Karpas-422 (cell line): ENCODE data around the gene ADAMTSL2. TPM values are rescaled to one million over a fixed set of nuclear protein-coding genes. Genes with fewer than 3 reads are reported as not detected.

ENCODE experiments used
- DNase-seq: peaks from one replicate; pipeline ENCODE4 v3.0.0-alpha.2; 2015
- H2AFZ ChIP-seq: fragments of 200-600 bp; sonication (generic); 2 replicates; pipeline ENCODE4 v1.6.1; 2014; ENCODE audit warnings: antibody characterized with exemption, low read length, mixed read lengths
- H3K27ac ChIP-seq: fragments of 200-600 bp; sonication (generic); 2 replicates; pipeline ENCODE4 v1.5.1; 2014; ENCODE audit warnings: mild to moderate bottlenecking, low read length, moderate library complexity
- H3K27me3 ChIP-seq: fragments of 200-600 bp; sonication (generic); 2 replicates; pipeline ENCODE4 v1.6.1; 2014; ENCODE audit warnings: low read length, mixed read lengths
- H3K36me3 ChIP-seq: fragments of 200-600 bp; sonication (generic); 2 replicates; pipeline ENCODE4 v1.6.1; 2014; ENCODE audit warnings: low read length, mixed read lengths; ENCODE audit not compliant: insufficient read depth
- H3K4me1 ChIP-seq: fragments of 200-600 bp; sonication (generic); 2 replicates; pipeline ENCODE4 v1.6.1; 2014; ENCODE audit warnings: mild to moderate bottlenecking, low read length, mixed read lengths
- H3K4me2 ChIP-seq: fragments of 200-600 bp; sonication (generic); 2 replicates; pipeline ENCODE4 v1.6.1; 2014; ENCODE audit warnings: low read length, low read depth, mild to moderate bottlenecking; ENCODE audit not compliant: poor library complexity, severe bottlenecking
- H3K4me3 ChIP-seq: fragments of 200-600 bp; sonication (generic); 2 replicates; pipeline ENCODE4 v1.5.1; 2014; ENCODE audit warnings: mild to moderate bottlenecking, antibody characterized with exemption, low read length, mixed read lengths
- H3K79me2 ChIP-seq: fragments of 200-600 bp; sonication (generic); 2 replicates; pipeline ENCODE4 v1.6.1; 2014; ENCODE audit warnings: mild to moderate bottlenecking, low read length, mixed read lengths
- H3K9ac ChIP-seq: fragments of 200-600 bp; sonication (generic); 2 replicates; pipeline ENCODE4 v1.6.0; 2014; ENCODE audit warnings: low read length
- H3K9me2 ChIP-seq: fragments of 200-600 bp; sonication (generic), shearing (Covaris generic); replicated peaks from 2 replicates; pipeline ENCODE4 v1.6.0; 2014; ENCODE audit warnings: mild to moderate bottlenecking, low read length, moderate library complexity; ENCODE audit not compliant: insufficient read depth
- H3K9me3 ChIP-seq: fragments of 300-700, 200-600 bp; sonication (generic); 2 replicates; pipeline ENCODE4 v1.6.1; 2014; ENCODE audit warnings: low read length, mixed read lengths
- H4K20me1 ChIP-seq: fragments of 200-600 bp; sonication (generic); 2 replicates; pipeline ENCODE4 v1.6.1; 2014; ENCODE audit warnings: mild to moderate bottlenecking, antibody characterized with exemption, low read length, low read depth; ENCODE audit not compliant: insufficient read depth
- total RNA-seq: library from RNA; depleted of rRNA; stranded (reverse); fragments of >200 nt; shearing (Covaris generic); gene quantifications from 2 replicates; pipeline ENCODE4 v1.2.3, GENCODE V29; 2014; ENCODE audit warnings: low replicate concordance

ADAMTSL2 gene
- total RNA-seq, 1 experiment from 2014 or later: not detected

DNA sequence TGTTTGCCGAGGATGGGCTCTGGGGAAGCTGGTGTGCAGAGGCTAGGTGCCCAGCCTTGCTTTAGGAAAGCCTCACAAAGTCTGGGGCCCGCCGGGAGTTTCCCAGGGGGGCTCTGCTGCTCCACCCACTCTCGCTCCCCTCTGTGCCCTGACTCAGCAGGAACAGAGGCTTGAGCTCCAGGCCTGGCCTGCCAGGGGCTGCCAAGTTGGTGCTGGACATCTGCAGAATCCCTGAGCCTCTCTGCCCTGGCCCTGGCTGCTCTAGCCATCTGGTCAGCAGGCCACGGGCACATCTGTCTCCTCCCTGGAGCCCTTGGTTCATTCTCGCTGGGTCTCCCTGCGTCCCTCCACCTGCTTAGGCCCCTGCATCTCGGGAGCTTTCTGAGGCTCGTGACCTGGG lies 647 bp upstream of the ADAMTSL2 start:
- Histone ChIP-seq H3K27me3 (no peaks in the 10 kb centered on the region), H3K4me3 (no peak overlapping the region), H3K9me3 (no peaks in the 10 kb centered on the region), H3K9me2 (no peaks in the 10 kb centered on the region), H3K9ac (no peak overlapping the region), H2AFZ (no peak overlapping the region), H3K4me1 (no peaks in the 10 kb centered on the region), H4K20me1 (no peaks in the 10 kb centered on the region), H3K4me2 (no peak overlapping the region), H3K36me3 (no peaks in the 10 kb centered on the region), H3K79me2 (no peaks in the 10 kb centered on the region), H3K27ac (no peak overlapping the region)
- no peak for DNase-seq

- H3K4me1 ChIP-seq: no peaks in the 10 kb centered on the region
- H3K79me2 ChIP-seq: no peaks in the 10 kb centered on the region
- H3K4me3 ChIP-seq: no peak overlapping the region
- H3K9me2 ChIP-seq: no peaks in the 10 kb centered on the region
- no peak overlapping the region for H3K27ac ChIP-seq
- H3K9ac ChIP-seq: no peak overlapping the region
- no peak overlapping the region for H3K4me2 ChIP-seq
- no peaks in the 10 kb centered on the region for H3K9me3 ChIP-seq
- H3K36me3 ChIP-seq: no peaks in the 10 kb centered on the region
- no peak for DNase-seq
- no peaks in the 10 kb centered on the region for H3K27me3 ChIP-seq
- no peak overlapping the region for H2AFZ ChIP-seq
- H4K20me1 ChIP-seq: no peaks in the 10 kb centered on the region
Observed at GRCh38 chr9:133535306-133535877, 888 bp downstream of the ADAMTSL2 start.

DNA sequence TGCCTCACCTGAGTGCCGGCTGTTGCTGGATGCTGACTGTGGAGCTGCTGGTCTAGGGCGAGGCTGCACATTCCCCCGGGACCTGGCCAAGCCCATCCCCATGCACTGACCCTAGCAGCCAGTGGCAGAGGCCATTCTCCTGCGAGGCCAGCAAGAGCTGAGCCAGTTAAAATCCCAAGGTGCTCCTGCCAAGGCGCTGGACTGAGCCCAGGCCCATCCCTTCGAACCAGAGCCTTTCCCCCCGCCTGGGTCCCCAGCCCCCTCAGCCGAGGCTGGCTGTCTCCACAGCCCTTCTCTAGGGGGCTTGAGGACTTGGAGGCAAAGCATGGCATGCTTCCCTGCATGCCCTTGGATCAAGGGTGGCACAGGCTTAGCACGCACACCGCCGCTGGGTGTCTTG lies 1.6 kb downstream of the ADAMTSL2 start:
- no peaks in the 10 kb centered on the region for H3K79me2 ChIP-seq
- H3K36me3 ChIP-seq: no peaks in the 10 kb centered on the region
- no peaks in the 10 kb centered on the region for H3K4me1 ChIP-seq
- no peak overlapping the region for H2AFZ ChIP-seq
- H3K27ac ChIP-seq: no peak overlapping the region
- H4K20me1 ChIP-seq: no peaks in the 10 kb centered on the region
- DNase-seq: no peak
- no peaks in the 10 kb centered on the region for H3K9me2 ChIP-seq
- H3K9ac ChIP-seq: no peak overlapping the region
- H3K4me3 ChIP-seq: no peak overlapping the region
- H3K9me3 ChIP-seq: no peaks in the 10 kb centered on the region
- H3K4me2 ChIP-seq: no peak overlapping the region
- no peaks in the 10 kb centered on the region for H3K27me3 ChIP-seq

GRCh38 chr9:133536536-133536935 lies 2.0 kb downstream of the ADAMTSL2 start:
- Histone ChIP-seq H4K20me1 (no peaks in the 10 kb centered on the region), H3K4me2 (no peak overlapping the region), H3K27ac (no peak overlapping the region), H3K9ac (no peak overlapping the region), H3K4me3 (no peak overlapping the region), H3K4me1 (no peaks in the 10 kb centered on the region), H3K27me3 (no peaks in the 10 kb centered on the region), H3K79me2 (no peaks in the 10 kb centered on the region), H3K9me3 (no peaks in the 10 kb centered on the region), H3K9me2 (no peaks in the 10 kb centered on the region), H2AFZ (no peak overlapping the region), H3K36me3 (no peaks in the 10 kb centered on the region)
- no peak for DNase-seq

DNA sequence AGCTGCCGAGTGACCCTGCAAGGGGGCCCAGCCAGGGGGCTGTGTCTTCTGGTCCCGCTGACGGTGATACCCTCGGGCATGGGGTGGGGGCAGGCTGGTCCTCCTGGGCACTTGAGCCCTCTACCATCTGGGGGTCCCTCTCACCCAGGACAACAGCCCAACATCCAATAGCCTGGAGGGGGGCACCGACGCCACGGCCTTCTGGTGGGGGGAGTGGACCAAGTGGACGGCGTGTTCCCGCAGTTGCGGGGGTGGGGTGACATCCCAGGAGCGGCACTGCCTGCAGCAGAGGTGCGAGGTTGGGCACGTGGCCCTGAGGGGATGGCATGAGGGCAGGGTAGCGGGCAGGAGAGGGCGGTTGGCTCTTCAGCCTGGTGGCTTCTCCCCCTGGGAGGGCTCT lies 2.8 kb downstream of the ADAMTSL2 start:
- H3K4me3 ChIP-seq: no peak overlapping the region
- no peaks in the 10 kb centered on the region for H3K79me2 ChIP-seq
- H3K27ac ChIP-seq: no peak overlapping the region
- no peak overlapping the region for H3K9ac ChIP-seq
- H3K4me1 ChIP-seq: no peaks in the 10 kb centered on the region
- no peaks in the 10 kb centered on the region for H3K9me2 ChIP-seq
- no peak overlapping the region for H3K4me2 ChIP-seq
- no peak for DNase-seq
- H2AFZ ChIP-seq: no peak overlapping the region
- no peaks in the 10 kb centered on the region for H4K20me1 ChIP-seq
- H3K27me3 ChIP-seq: no peaks in the 10 kb centered on the region
- H3K36me3 ChIP-seq: no peaks in the 10 kb centered on the region
- H3K9me3 ChIP-seq: no peaks in the 10 kb centered on the region

GRCh38 chr9:133538176-133538575 lies 3.7 kb downstream of the ADAMTSL2 start:
- Histone ChIP-seq H3K36me3 (no peaks in the 10 kb centered on the region), H3K27me3 (no peaks in the 10 kb centered on the region)
- no peak for DNase-seq

GRCh38 chr9:133538851-133539833 lies 4.6 kb downstream of the ADAMTSL2 start:
- H3K9ac ChIP-seq: no peak overlapping the region
- no peaks in the 10 kb centered on the region for H3K79me2 ChIP-seq
- H3K27me3 ChIP-seq: no peaks in the 10 kb centered on the region
- no peak overlapping the region for H2AFZ ChIP-seq
- no peak overlapping the region for H3K4me3 ChIP-seq
- H3K4me1 ChIP-seq: no peaks in the 10 kb centered on the region
- no peaks in the 10 kb centered on the region for H3K9me2 ChIP-seq
- no peak for DNase-seq
- no peaks in the 10 kb centered on the region for H4K20me1 ChIP-seq
- H3K27ac ChIP-seq: no peak overlapping the region
- H3K4me2 ChIP-seq: no peak overlapping the region
- no peaks in the 10 kb centered on the region for H3K36me3 ChIP-seq
- H3K9me3 ChIP-seq: no peaks in the 10 kb centered on the region

More at GRCh38 chr9:133538176-133538575, 3.7 kb downstream of the ADAMTSL2 start:
- no peak overlapping the region for H2AFZ ChIP-seq
- no peaks in the 10 kb centered on the region for H3K9me3 ChIP-seq
- H3K4me2 ChIP-seq: no peak overlapping the region
- no peak overlapping the region for H3K9ac ChIP-seq
- no peak overlapping the region for H3K27ac ChIP-seq
- H3K9me2 ChIP-seq: no peaks in the 10 kb centered on the region
- no peaks in the 10 kb centered on the region for H3K4me1 ChIP-seq
- no peak overlapping the region for H3K4me3 ChIP-seq
- no peaks in the 10 kb centered on the region for H4K20me1 ChIP-seq
- H3K79me2 ChIP-seq: no peaks in the 10 kb centered on the region

GRCh38 chr9:133539991-133540697 lies 5.6 kb downstream of the ADAMTSL2 start:
- no peak for DNase-seq
- Histone ChIP-seq H2AFZ (no peak overlapping the region), H3K79me2 (no peaks in the 10 kb centered on the region), H3K9me3 (no peaks in the 10 kb centered on the region), H3K27me3 (no peaks in the 10 kb centered on the region), H4K20me1 (no peaks in the 10 kb centered on the region), H3K4me2 (peak overlapping the region; percentile 26), H3K9ac (no peak overlapping the region), H3K4me1 (no peaks in the 10 kb centered on the region), H3K36me3 (no peaks in the 10 kb centered on the region), H3K4me3 (no peak overlapping the region), H3K27ac (no peak overlapping the region), H3K9me2 (no peaks in the 10 kb centered on the region)
